PC-9 (cell line): ENCODE results near the gene SLC25A47. TPM values are rescaled to one million over a fixed set of nuclear protein-coding genes. Genes with fewer than 3 reads are reported as not detected.

Experiments used
- BruUV-seq: library from RNA; stranded (reverse); fragments of 400-500 nt; replicated peaks from 2 replicates; lab custom pipeline; 2021; lab: Mats Ljungman, UMichigan
- CTCF ChIA-PET: fragments of 300-600 bp; sonication (Branson Sonifier 250); formaldehyde crosslinking; loops from one replicate; lab custom pipeline; 2022; ENCODE audit warnings: antibody characterized with exemption; lab: Charles Lee
- POLR2A ChIA-PET: fragments of 300-600 bp; sonication (Branson Sonifier 250); formaldehyde crosslinking; loops from one replicate; lab custom pipeline; 2022; ENCODE audit warnings: antibody characterized with exemption; ENCODE audit not compliant: unreplicated experiment; lab: Charles Lee
- DNase-seq, 2 experiments: peaks; one replicate each; pipeline versions ENCODE4 v3.0.0 to v3.0.0-alpha.2; 2015 to 2022; ENCODE audit warnings: mixed read lengths in 1 of 2
- H2AFZ ChIP-seq: fragments of 200-600 bp; sonication (generic); 2 replicates; pipeline ENCODE4 v1.8.1; 2017; ENCODE audit warnings: antibody characterized with exemption
- H3F3A ChIP-seq: fragments of 200-600 bp; sonication (generic); 2 replicates; pipeline ENCODE4 v1.8.1; 2017; ENCODE audit warnings: antibody characterized with exemption, mild to moderate bottlenecking, low read depth; ENCODE audit not compliant: insufficient read depth
- H3K27ac ChIP-seq: fragments of 200-600 bp; sonication (generic); 2 replicates; pipeline ENCODE4 v1.6.1; 2016; ENCODE audit warnings: mixed run types
- H3K27me3 ChIP-seq: fragments of 200-600 bp; sonication (generic); 2 replicates; pipeline ENCODE4 v1.6.1; 2016; ENCODE audit warnings: low read depth, mixed run types; ENCODE audit not compliant: insufficient read depth
- H3K36me3 ChIP-seq: fragments of 200-600 bp; sonication (generic); 2 replicates; pipeline ENCODE4 v1.6.1; 2016; ENCODE audit warnings: low read depth, mixed run types
- H3K4me1 ChIP-seq: fragments of 200-600 bp; sonication (generic); replicated peaks from 2 replicates; pipeline ENCODE4 v1.6.1; 2016; ENCODE audit warnings: mixed run types; ENCODE audit not compliant: insufficient read depth
- H3K4me2 ChIP-seq: fragments of 200-600 bp; sonication (generic); 2 replicates; pipeline ENCODE4 v1.6.1; 2017; ENCODE audit warnings: mixed run types
- H3K4me3 ChIP-seq: fragments of 200-600 bp; sonication (generic); 2 replicates; pipeline ENCODE4 v1.6.1; 2016; ENCODE audit warnings: mixed run types
- H3K79me2 ChIP-seq: fragments of 200-600 bp; sonication (generic); 2 replicates; pipeline ENCODE4 v1.6.1; 2017; ENCODE audit warnings: low read depth, mixed run types
- H3K9me2 ChIP-seq: fragments of 200-600 bp; sonication (generic); 2 replicates; pipeline ENCODE4 v1.8.1; 2017; ENCODE audit warnings: mild to moderate bottlenecking; ENCODE audit not compliant: insufficient read depth
- H3K9me3 ChIP-seq: fragments of 200-600 bp; sonication (generic); 2 replicates; pipeline ENCODE4 v1.8.1; 2016; ENCODE audit warnings: low read depth; ENCODE audit not compliant: insufficient read depth
- H4K20me1 ChIP-seq: fragments of 200-600 bp; sonication (generic); 2 replicates; pipeline ENCODE4 v1.8.1; 2017; ENCODE audit not compliant: insufficient read depth
- CTCF ChIP-seq: fragments of 200-600 bp; sonication (generic); conservative IDR thresholded peaks from 2 replicates; pipeline ENCODE4 v1.6.1; 2017; ENCODE audit warnings: mixed run types, antibody characterized with exemption, mild to moderate bottlenecking, moderate library complexity
- EZH2 ChIP-seq: fragments of 200-600 bp; sonication (generic); IDR thresholded peaks from 2 replicates; pipeline ENCODE4 v1.8.0; 2017; ENCODE audit warnings: antibody characterized with exemption, low read depth
- intact Hi-C: fragments of 100-400 bp; cut with micrococcal nuclease; formaldehyde crosslinking; loops from one replicate; pipeline ENCODE4 v1.10.0; 2022; ENCODE audit not compliant: unreplicated experiment
- total RNA-seq: library from RNA; stranded (reverse); gene quantifications from 2 replicates; pipeline ENCODE4 v1.2.3, GENCODE V29; 2021

Gene SLC25A47
- total RNA-seq, 1 experiment from 2014 or later, result not detected

GRCh38 chr14:100334904-100335303, 11.8 kb downstream of the SLC25A47 start:
- no peaks in the 10 kb centered on the region for H3K4me1 ChIP-seq
- no peaks in the 10 kb centered on the region for H3F3A ChIP-seq
- TF ChIP-seq CTCF (no peak), EZH2 (no peak)
- H4K20me1 ChIP-seq, result no peaks in the 10 kb centered on the region
- POLR2A ChIA-PET, result no interaction called here
- no peaks in the 10 kb centered on the region for H3K9me3 ChIP-seq
- BruUV-seq, result no TSS peak
- CTCF ChIA-PET, result no interaction called here
- H3K36me3 ChIP-seq, result no peaks in the 10 kb centered on the region
- H3K79me2 ChIP-seq, result no peaks in the 10 kb centered on the region
- intact Hi-C loops, result no loop called here
- H3K4me2 ChIP-seq, result no peak overlapping the region
- no peaks in the 10 kb centered on the region for H3K27me3 ChIP-seq
- H3K27ac ChIP-seq, result no peak overlapping the region
- H2AFZ ChIP-seq, result no peak overlapping the region
- no peak for DNase-seq
- no peaks in the 10 kb centered on the region for H3K9me2 ChIP-seq
- no peak overlapping the region for H3K4me3 ChIP-seq

GRCh38 chr14:100336618-100337530, 13.7 kb downstream of the SLC25A47 start:
- H3K4me3 ChIP-seq, result no peak overlapping the region
- BruUV-seq, result no TSS peak
- H4K20me1 ChIP-seq, result no peaks in the 10 kb centered on the region
- H2AFZ ChIP-seq, result no peak overlapping the region
- H3K27ac ChIP-seq, result no peak overlapping the region
- H3K4me2 ChIP-seq, result no peak overlapping the region
- no peaks in the 10 kb centered on the region for H3K27me3 ChIP-seq
- intact Hi-C loops, result no loop called here
- H3K9me3 ChIP-seq, result no peaks in the 10 kb centered on the region
- no peak for TF ChIP-seq CTCF
- no peak for TF ChIP-seq EZH2
- H3K79me2 ChIP-seq, result no peaks in the 10 kb centered on the region
- no peaks in the 10 kb centered on the region for H3F3A ChIP-seq
- POLR2A ChIA-PET, result no interaction called here
- CTCF ChIA-PET, result no interaction called here
- no peaks in the 10 kb centered on the region for H3K36me3 ChIP-seq
- no peaks in the 10 kb centered on the region for H3K9me2 ChIP-seq
- DNase-seq, result no peak
- no peaks in the 10 kb centered on the region for H3K4me1 ChIP-seq

GRCh38 chr14:100339766-100340422, 16.8 kb downstream of the SLC25A47 start:
- intact Hi-C loops, result no loop called here
- POLR2A ChIA-PET, result no interaction called here
- H3K4me2 ChIP-seq, result no peak overlapping the region
- H3F3A ChIP-seq, result no peaks in the 10 kb centered on the region
- no peaks in the 10 kb centered on the region for H3K9me3 ChIP-seq
- H2AFZ ChIP-seq, result no peak overlapping the region
- no peaks in the 10 kb centered on the region for H3K4me1 ChIP-seq
- TF ChIP-seq EZH2 (no peak), CTCF (no peak)
- no peak overlapping the region for H3K4me3 ChIP-seq
- no peak overlapping the region for H3K27ac ChIP-seq
- H4K20me1 ChIP-seq, result no peaks in the 10 kb centered on the region
- no peaks in the 10 kb centered on the region for H3K27me3 ChIP-seq
- H3K36me3 ChIP-seq, result no peaks in the 10 kb centered on the region
- H3K9me2 ChIP-seq, result no peaks in the 10 kb centered on the region
- CTCF ChIA-PET, result no interaction called here
- no TSS peak for BruUV-seq
- no peaks in the 10 kb centered on the region for H3K79me2 ChIP-seq
- DNase-seq, result no peak
